Activated T-cell treated with anti-CD3 and anti-CD28 coated beads, Interleukin-2, amount 50 U/mL, for 4 hours (primary cell): ENCODE data around the gene FXYD1. TPM values are rescaled to one million over a fixed set of nuclear protein-coding genes. Genes with fewer than 3 reads are reported as not detected.
A peak's percentile ranks its signal among the peaks of the same experiment; 100 is the strongest.

ENCODE experiments used
- ATAC-seq, 2 donors: fragments of 200-7000 bp; cut with Tn5 transposase; one replicate each; pipeline ENCODE4 v1.10.0; 2021
- DNase-seq: peaks from one replicate; pipeline ENCODE4 v3.0.0-alpha.2; 2020
- H3K27me3 Mint-ChIP-seq: one replicate; pipeline ENCODE4 v1.8.0; 2021; ENCODE audit warnings: low read depth, mixed read lengths
- H3K36me3 Mint-ChIP-seq: one replicate; pipeline ENCODE4 v1.8.0; 2022; ENCODE audit warnings: mixed read lengths; ENCODE audit not compliant: insufficient read depth
- H3K4me1 Mint-ChIP-seq: one replicate; pipeline ENCODE4 v1.8.0; 2021; ENCODE audit warnings: low read depth, mixed read lengths
- H3K4me3 Mint-ChIP-seq: one replicate; pipeline ENCODE4 v1.8.0; 2021; ENCODE audit warnings: mild to moderate bottlenecking, moderate library complexity, mixed read lengths
- H3K9me3 Mint-ChIP-seq: one replicate; pipeline ENCODE4 v1.8.0; 2021; ENCODE audit warnings: mixed read lengths
- total RNA-seq, 3 donors: library from RNA; stranded (reverse); gene quantifications; one replicate each; pipeline ENCODE4 v1.2.1, GENCODE V29; 2021

Gene FXYD1
- total RNA-seq, 3 donors from 2014 or later = 0.95 to 1.6 (median 1.4) TPM

DNA sequence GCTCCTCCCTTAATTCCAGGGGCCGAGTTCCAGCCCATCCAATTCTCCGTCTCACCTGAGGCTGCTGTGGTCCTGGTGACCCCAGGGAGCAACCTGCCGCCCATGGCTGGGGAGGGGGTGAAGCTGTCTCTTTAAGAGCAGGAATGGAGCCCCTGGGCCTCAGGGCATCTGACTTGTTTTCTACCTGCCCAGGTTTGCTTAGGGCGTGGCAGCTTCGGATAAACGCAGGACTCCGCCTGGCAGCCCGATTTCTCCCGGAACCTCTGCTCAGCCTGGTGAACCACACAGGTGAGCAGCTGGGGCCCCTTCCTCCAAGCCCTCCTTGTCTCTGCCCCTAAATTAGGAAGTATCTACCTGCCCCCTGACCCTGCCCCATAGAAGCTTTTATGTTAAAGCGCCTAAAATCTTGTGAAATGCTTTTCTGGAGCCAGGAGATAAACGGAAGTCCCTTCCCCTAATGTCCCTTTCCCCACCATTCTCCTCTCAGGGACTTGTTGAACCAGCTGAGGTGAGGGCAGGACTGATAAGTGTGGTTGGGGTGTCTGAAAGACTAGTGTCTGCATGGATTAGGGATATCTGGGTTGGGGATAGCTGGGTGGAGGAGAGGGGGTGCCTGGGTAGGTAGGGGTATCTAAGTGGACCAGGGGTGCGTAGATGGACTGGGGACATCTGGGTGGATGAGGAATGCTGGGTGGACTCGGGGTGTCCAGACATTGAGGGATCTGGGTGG, 22.4 kb upstream of the FXYD1 start:
- Mint-ChIP-seq H3K4me1 (peaks cover 6% of the 10 kb centered on the region), H3K27me3 (peaks cover 7% of the 10 kb centered on the region), H3K9me3 (no peaks in the 10 kb centered on the region), H3K36me3 (no peaks in the 10 kb centered on the region), H3K4me3 (no peak overlapping the region)
- no peak for ATAC-seq
- no peak for DNase-seq

DNA sequence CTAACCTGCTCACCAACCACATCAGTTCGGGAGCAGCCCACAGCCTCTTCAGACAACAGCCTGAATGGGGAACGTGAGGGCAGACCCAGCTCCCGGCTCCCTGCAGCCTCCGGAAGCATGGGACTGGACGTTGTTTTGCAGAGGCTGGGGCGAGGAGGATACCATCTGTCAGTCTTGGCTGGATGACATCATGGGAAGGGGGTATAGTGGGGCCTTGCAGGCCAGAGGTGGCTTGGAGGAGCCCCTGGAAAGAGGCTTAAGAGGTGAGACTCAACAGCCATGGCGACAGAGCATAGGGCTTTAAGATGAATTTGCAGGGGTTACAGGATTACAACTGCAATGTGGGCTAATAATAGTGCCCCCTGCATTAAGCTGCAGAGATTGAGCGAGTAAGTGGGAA, 21.5 kb upstream of the FXYD1 start:
- no peaks in the 10 kb centered on the region for H3K9me3 Mint-ChIP-seq
- peaks cover 4% of the 10 kb centered on the region for H3K27me3 Mint-ChIP-seq
- no peak overlapping the region for H3K4me3 Mint-ChIP-seq
- no peaks in the 10 kb centered on the region for H3K36me3 Mint-ChIP-seq
- no peak for ATAC-seq
- H3K4me1 Mint-ChIP-seq = peaks cover 6% of the 10 kb centered on the region
- DNase-seq = no peak

GRCh38 chr19:35117799-35118198, 20.8 kb upstream of the FXYD1 start:
- Mint-ChIP-seq H3K36me3 (no peaks in the 10 kb centered on the region), H3K4me1 (peaks cover 6% of the 10 kb centered on the region), H3K27me3 (peaks cover 4% of the 10 kb centered on the region), H3K9me3 (no peaks in the 10 kb centered on the region), H3K4me3 (no peak overlapping the region)
- ATAC-seq (no peak), DNase-seq (no peak)

DNA sequence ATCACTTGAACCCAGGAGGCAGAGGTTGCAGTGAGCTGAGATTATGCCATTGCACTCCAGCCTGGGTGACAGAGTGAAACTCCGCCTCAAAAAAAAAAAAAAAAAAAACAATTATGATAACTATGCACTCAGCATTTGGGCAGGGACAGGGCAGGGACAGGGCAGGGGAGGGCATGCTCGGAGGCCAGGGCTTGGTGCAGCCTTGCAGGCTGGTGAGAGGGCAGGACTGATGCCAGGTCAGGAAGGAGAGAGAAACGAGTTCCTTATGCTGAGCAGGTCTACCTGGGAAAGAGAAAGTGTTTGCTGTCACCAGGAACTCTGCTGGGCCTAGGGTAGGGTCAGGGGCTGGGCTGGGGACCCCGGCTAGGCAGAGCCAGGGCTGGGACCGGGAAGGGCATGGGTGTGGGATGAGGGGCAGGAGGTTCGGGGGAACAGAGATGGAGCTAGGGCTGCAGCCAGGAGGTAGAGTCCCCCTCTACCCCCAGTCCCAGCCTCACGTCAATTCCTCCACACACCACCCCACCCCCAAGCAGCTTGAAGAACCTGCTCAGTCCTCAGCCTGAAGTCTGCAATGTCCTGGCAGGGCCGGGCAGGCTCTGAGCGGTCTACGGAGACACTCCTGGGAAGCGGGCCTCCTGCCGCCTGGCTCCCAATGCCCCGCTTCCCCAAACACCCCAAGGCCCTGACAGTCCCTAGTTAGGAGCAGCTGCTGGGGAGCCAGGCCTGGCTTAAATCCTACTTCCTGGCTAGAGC, 20.2 kb upstream of the FXYD1 start:
- no peaks in the 10 kb centered on the region for H3K36me3 Mint-ChIP-seq
- H3K4me3 Mint-ChIP-seq = no peak overlapping the region
- peaks cover 4% of the 10 kb centered on the region for H3K27me3 Mint-ChIP-seq
- ATAC-seq (no peak), DNase-seq (no peak)
- peaks cover 6% of the 10 kb centered on the region for H3K4me1 Mint-ChIP-seq
- H3K9me3 Mint-ChIP-seq = no peaks in the 10 kb centered on the region

DNA sequence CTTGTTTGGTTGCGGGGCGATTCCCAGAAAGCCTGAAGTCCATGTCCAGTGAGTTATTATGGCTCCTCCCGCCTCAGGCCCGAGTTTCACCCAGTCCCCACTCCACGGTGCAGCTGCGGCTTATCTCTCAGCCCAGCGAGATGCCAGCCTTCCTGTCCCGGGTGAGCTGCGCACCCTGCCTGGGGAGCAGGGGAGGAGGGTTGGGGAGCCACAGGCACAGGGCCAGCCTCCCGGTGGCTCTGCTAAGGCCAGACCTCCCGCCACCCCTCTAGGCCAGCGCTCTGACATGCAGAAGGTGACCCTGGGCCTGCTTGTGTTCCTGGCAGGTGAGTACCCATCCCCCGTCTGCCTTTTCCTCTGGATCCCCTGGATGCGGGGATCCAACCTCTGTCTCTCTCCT, 19.5 kb upstream of the FXYD1 start:
- Mint-ChIP-seq H3K36me3 (no peaks in the 10 kb centered on the region), H3K4me1 (peaks cover 10% of the 10 kb centered on the region), H3K9me3 (no peaks in the 10 kb centered on the region), H3K4me3 (no peak overlapping the region), H3K27me3 (peaks cover 4% of the 10 kb centered on the region)
- no peak for DNase-seq
- no peak for ATAC-seq

DNA sequence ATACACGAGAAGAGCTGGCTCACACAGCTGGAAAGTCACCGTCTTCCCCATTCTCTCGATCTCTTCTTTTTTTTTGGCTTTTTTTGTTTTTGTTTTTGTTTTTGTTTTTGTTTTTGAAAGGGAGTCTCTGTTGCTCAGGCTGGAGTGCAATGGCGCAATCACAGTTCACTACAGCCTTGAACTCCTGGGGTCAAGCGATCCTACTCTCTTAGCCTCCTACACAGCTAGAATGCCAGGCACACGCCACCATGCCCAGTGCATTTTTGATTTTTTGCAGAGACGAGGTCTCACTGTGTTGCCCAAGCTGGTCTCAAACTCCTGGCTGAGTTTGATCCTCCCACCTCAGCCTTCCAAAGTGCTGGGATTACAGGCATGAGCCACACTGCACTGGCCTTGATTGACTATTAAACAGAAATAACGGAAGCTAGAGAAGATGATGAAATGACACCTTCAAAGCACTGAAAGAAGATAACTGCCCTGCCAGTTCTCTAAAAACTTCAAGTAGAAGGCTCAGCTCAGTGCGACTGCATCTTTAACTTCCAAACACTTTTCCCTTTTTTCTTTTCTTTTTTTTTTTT, 19.0 kb upstream of the FXYD1 start:
- no peaks in the 10 kb centered on the region for H3K36me3 Mint-ChIP-seq
- H3K27me3 Mint-ChIP-seq = peaks cover 4% of the 10 kb centered on the region
- H3K9me3 Mint-ChIP-seq = no peaks in the 10 kb centered on the region
- no peak overlapping the region for H3K4me3 Mint-ChIP-seq
- DNase-seq = no peak
- H3K4me1 Mint-ChIP-seq = peaks cover 12% of the 10 kb centered on the region
- ATAC-seq = no peak

- H3K27me3 Mint-ChIP-seq = peaks cover 4% of the 10 kb centered on the region
- ATAC-seq = no peak
- H3K9me3 Mint-ChIP-seq = no peaks in the 10 kb centered on the region
- H3K4me3 Mint-ChIP-seq = no peak overlapping the region
- peaks cover 11% of the 10 kb centered on the region for H3K4me1 Mint-ChIP-seq
- DNase-seq = no peak
- no peaks in the 10 kb centered on the region for H3K36me3 Mint-ChIP-seq
These were observed 18.1 kb upstream of the FXYD1 start for GRCh38 chr19:35120492-35120891.

GRCh38 chr19:35120898-35121297, 17.7 kb upstream of the FXYD1 start:
- H3K27me3 Mint-ChIP-seq = peaks cover 4% of the 10 kb centered on the region
- ATAC-seq (no peak), DNase-seq (no peak)
- H3K9me3 Mint-ChIP-seq = no peaks in the 10 kb centered on the region
- H3K4me3 Mint-ChIP-seq = no peak overlapping the region
- H3K36me3 Mint-ChIP-seq = no peaks in the 10 kb centered on the region
- H3K4me1 Mint-ChIP-seq = peaks cover 11% of the 10 kb centered on the region

GRCh38 chr19:35122687-35123551, 15.7 kb upstream of the FXYD1 start:
- DNase-seq = no peak
- no peak overlapping the region for H3K4me3 Mint-ChIP-seq
- no peaks in the 10 kb centered on the region for H3K36me3 Mint-ChIP-seq
- no peaks in the 10 kb centered on the region for H3K9me3 Mint-ChIP-seq
- no peak for ATAC-seq
- peaks cover 11% of the 10 kb centered on the region for H3K4me1 Mint-ChIP-seq
- H3K27me3 Mint-ChIP-seq = no peaks in the 10 kb centered on the region

GRCh38 chr19:35123573-35123972, 15.1 kb upstream of the FXYD1 start:
- H3K9me3 Mint-ChIP-seq = no peaks in the 10 kb centered on the region
- DNase-seq (no peak), ATAC-seq (no peak)
- H3K4me3 Mint-ChIP-seq = peak overlapping the region; percentile 81
- H3K27me3 Mint-ChIP-seq = no peaks in the 10 kb centered on the region
- peaks cover 11% of the 10 kb centered on the region for H3K4me1 Mint-ChIP-seq
- H3K36me3 Mint-ChIP-seq = no peaks in the 10 kb centered on the region

- Mint-ChIP-seq H3K4me1 (peaks cover 11% of the 10 kb centered on the region), H3K27me3 (no peaks in the 10 kb centered on the region), H3K9me3 (no peaks in the 10 kb centered on the region), H3K4me3 (peak overlapping the region; percentile 81), H3K36me3 (no peaks in the 10 kb centered on the region)
- ATAC-seq = peak; percentile 95 to 98
- peak; percentile 82 for DNase-seq
These were observed 14.2 kb upstream of the FXYD1 start for GRCh38 chr19:35124098-35125060.

- ATAC-seq (no peak), DNase-seq (no peak)
- H3K9me3 Mint-ChIP-seq = no peaks in the 10 kb centered on the region
- no peaks in the 10 kb centered on the region for H3K27me3 Mint-ChIP-seq
- H3K4me3 Mint-ChIP-seq = no peak overlapping the region
- H3K36me3 Mint-ChIP-seq = no peaks in the 10 kb centered on the region
- peaks cover 11% of the 10 kb centered on the region for H3K4me1 Mint-ChIP-seq
These were observed 13.3 kb upstream of the FXYD1 start for GRCh38 chr19:35125270-35125717.
